Vagina (tissue), 2 donors: Measurements from ENCODE around the gene DGKI. TPM values are rescaled to one million over a fixed set of nuclear protein-coding genes. Genes with fewer than 3 reads are reported as not detected.

Experiments used
- DNase-seq, 2 donors: peaks; one replicate each; pipeline ENCODE4 v3.0.0-alpha.2; 2017; ENCODE audit errors: extremely low spot score in 2 of 2
- H3K27ac ChIP-seq: fragments of 200-600 bp; sonication (generic); one replicate; pipeline ENCODE4 v1.5.1; 2019
- H3K27me3 ChIP-seq: fragments of 200-600 bp; sonication (generic); one replicate; pipeline ENCODE4 v1.5.1; 2019
- H3K36me3 ChIP-seq, 2 donors: fragments of 200-600 bp; sonication (generic); one replicate each; pipeline ENCODE4 v1.5.1; 2017 to 2019
- H3K4me1 ChIP-seq: fragments of 200-600 bp; sonication (generic); one replicate; pipeline ENCODE4 v1.5.1; 2019
- H3K4me3 ChIP-seq, 2 donors: fragments of 200-600 bp; sonication (generic); 1 replicate in 1 of 2; 2 replicates in 1 of 2; pipeline ENCODE4 v1.5.1; 2016 to 2019
- H3K9me3 ChIP-seq: fragments of 200-600 bp; sonication (generic); one replicate; pipeline ENCODE4 v1.5.1; 2019
- POLR2A ChIP-seq, 2 donors: fragments of 450-650 bp; IDR thresholded peaks; one replicate each; pipeline ENCODE4 v1.6.1; 2017; ENCODE audit warnings: antibody characterized with exemption in 2 of 2, mild to moderate bottlenecking in 2 of 2, moderate library complexity in 2 of 2
- POLR2AphosphoS5 ChIP-seq, 2 donors: sonication (generic); formaldehyde crosslinking; IDR thresholded peaks; one replicate each; pipeline ENCODE4 v1.9.0; 2017; ENCODE audit warnings: antibody characterized with exemption in 2 of 2, mild to moderate bottlenecking in 2 of 2, low read depth in 1 of 2; ENCODE audit not compliant: insufficient read depth in 1 of 2
- intact Hi-C: fragments of 100-400 bp; cut with DNase I; formaldehyde crosslinking; loops from one replicate; pipeline ENCODE4 v1.15.1; 2023
- total RNA-seq: library from RNA; depleted of rRNA; stranded (reverse); fragments of >200 nt; gene quantifications from one replicate; pipeline ENCODE4 v1.2.3, GENCODE V29; 2016
- TF ChIP-seq, protein P1 (sequence below), 3 experiments: fragments of 450-650 bp in 2 of 3; fragments of 200-600 bp in 1 of 3; sonication (generic) in 1 of 3; IDR thresholded peaks; one replicate each; pipeline ENCODE4 v1.5.1; 2017 to 2019; ENCODE audit warnings: antibody characterized with exemption in 3 of 3, mild to moderate bottlenecking in 2 of 3, moderate library complexity in 2 of 3

Gene DGKI
- total RNA-seq, 1 donor from 2014 or later, result 1.2 TPM

DNA sequence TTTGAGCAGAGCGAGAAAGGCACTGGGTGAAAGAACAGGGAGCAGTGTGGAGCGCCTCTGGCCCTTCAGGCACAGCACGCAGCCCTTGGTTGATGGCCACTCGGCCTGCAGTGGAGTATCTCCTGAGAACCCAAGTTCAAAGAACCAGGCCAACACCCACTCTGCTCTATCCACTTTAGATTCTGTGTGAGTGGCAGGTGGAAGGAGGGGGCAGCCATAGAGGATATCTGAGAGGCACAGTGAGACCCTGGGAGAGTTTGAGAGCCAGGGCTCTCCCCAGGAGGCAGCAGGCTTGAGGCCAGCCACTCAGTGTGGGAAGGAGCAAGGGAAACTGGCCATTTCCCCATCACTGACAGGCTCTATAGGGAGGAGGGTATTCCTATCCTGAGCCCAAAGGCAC, 450.7 kb downstream of the DGKI start:
- Histone ChIP-seq H3K4me1 (no peaks in the 10 kb centered on the region), H3K27ac (no peak overlapping the region), H3K4me3 (no peak overlapping the region), H3K27me3 (no peaks in the 10 kb centered on the region), H3K9me3 (no peaks in the 10 kb centered on the region), H3K36me3 (no peaks in the 10 kb centered on the region)
- TF ChIP-seq POLR2A (IDR thresholded peaks at IDR 0.05) (no peak), POLR2AphosphoS5 (IDR thresholded peaks at IDR 0.05; ENCODE audit: insufficient read depth in 1 of 2, low read depth in 1 of 2) (no peak)
- TF ChIP-seq, protein P1, sequence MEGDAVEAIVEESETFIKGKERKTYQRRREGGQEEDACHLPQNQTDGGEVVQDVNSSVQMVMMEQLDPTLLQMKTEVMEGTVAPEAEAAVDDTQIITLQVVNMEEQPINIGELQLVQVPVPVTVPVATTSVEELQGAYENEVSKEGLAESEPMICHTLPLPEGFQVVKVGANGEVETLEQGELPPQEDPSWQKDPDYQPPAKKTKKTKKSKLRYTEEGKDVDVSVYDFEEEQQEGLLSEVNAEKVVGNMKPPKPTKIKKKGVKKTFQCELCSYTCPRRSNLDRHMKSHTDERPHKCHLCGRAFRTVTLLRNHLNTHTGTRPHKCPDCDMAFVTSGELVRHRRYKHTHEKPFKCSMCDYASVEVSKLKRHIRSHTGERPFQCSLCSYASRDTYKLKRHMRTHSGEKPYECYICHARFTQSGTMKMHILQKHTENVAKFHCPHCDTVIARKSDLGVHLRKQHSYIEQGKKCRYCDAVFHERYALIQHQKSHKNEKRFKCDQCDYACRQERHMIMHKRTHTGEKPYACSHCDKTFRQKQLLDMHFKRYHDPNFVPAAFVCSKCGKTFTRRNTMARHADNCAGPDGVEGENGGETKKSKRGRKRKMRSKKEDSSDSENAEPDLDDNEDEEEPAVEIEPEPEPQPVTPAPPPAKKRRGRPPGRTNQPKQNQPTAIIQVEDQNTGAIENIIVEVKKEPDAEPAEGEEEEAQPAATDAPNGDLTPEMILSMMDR (IDR thresholded peaks at IDR 0.05), result no peak
- intact Hi-C loops, result no loop called here
- DNase-seq, result no peak

DNA sequence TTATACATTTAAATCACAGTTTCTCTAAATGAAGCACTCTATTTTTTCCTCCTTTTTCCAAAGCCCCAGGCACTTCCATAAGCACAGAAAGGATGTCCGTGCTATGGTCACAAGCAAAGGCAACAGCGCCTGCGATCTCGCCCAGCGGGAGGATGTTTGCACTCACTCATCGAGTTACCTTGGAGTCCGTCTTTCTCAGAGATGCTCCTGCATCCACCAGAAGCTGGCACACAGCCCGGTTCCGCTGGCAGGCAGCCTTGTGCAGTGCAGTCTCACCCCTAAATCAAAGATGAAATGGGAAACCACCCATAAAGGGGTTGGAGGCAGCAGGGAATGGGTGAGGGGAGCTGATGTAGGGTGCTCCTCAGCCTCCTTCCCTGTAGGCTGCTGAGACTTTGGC, 451.4 kb downstream of the DGKI start:
- intact Hi-C loops, result no loop called here
- H3K36me3 ChIP-seq, result no peaks in the 10 kb centered on the region
- no peak for TF ChIP-seq POLR2AphosphoS5 (IDR thresholded peaks at IDR 0.05; ENCODE audit: insufficient read depth in 1 of 2, low read depth in 1 of 2)
- TF ChIP-seq POLR2A (IDR thresholded peaks at IDR 0.05), result no peak
- TF ChIP-seq, protein P1 (IDR thresholded peaks at IDR 0.05), result no peak

DNA sequence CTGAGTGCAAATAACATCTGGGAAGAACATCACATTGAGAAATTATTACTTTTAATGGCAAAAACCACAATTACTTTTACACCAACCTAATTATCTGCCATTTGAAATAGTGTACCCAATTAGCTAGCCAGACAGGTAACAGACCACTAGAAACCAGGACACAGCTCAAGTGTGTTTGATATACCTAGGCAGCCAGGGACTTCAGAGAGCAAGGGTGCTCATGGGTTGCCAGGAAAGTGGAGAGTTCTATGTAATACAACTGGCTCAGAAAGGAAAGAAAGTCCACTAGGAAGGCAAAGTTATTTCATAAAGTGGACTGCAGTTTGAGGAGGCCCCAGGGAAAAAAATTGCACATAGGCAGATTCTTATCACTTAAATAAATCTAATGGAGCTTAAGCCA, 453.2 kb downstream of the DGKI start:
- H3K9me3 ChIP-seq, result no peaks in the 10 kb centered on the region
- no peaks in the 10 kb centered on the region for H3K4me1 ChIP-seq
- no peaks in the 10 kb centered on the region for H3K27me3 ChIP-seq
- no peak overlapping the region for H3K4me3 ChIP-seq
- intact Hi-C loops, result no loop called here
- no peak for DNase-seq
- H3K36me3 ChIP-seq, result no peaks in the 10 kb centered on the region
- no peak overlapping the region for H3K27ac ChIP-seq
- TF ChIP-seq, protein P1 (IDR thresholded peaks at IDR 0.05), result no peak
- no peak for TF ChIP-seq POLR2A (IDR thresholded peaks at IDR 0.05)
- no peak for TF ChIP-seq POLR2AphosphoS5 (IDR thresholded peaks at IDR 0.05; ENCODE audit: insufficient read depth in 1 of 2, low read depth in 1 of 2)

More for the DNA sequence above, 451.4 kb downstream of the DGKI start:
- no peak overlapping the region for H3K27ac ChIP-seq
- no peaks in the 10 kb centered on the region for H3K9me3 ChIP-seq
- no peak for DNase-seq
- no peaks in the 10 kb centered on the region for H3K27me3 ChIP-seq
- H3K4me3 ChIP-seq, result no peak overlapping the region
- H3K4me1 ChIP-seq, result no peaks in the 10 kb centered on the region

DNA sequence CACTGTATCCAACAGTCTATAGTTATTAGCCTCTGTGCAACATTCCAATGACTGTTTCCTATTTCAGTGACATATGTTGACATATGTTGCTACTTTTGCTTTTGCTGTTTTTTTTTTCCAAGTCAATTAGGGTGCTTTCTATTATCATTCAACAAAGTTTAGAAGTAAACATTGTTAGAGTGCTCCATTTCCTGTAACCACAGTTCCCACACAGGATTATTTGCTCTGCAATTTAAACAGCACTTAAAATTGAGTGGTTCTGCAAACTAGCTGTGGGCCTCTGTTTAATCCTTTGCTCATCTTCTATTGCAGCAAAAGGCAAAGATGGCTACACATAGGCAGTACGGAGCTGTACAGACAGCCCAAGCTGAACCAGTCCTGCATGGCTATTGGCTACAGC, 456.7 kb downstream of the DGKI start:
- no peaks in the 10 kb centered on the region for H3K9me3 ChIP-seq
- H3K4me3 ChIP-seq, result no peak overlapping the region
- intact Hi-C loops, result no loop called here
- no peaks in the 10 kb centered on the region for H3K27me3 ChIP-seq
- DNase-seq, result no peak
- no peaks in the 10 kb centered on the region for H3K4me1 ChIP-seq
- no peaks in the 10 kb centered on the region for H3K36me3 ChIP-seq
- TF ChIP-seq POLR2AphosphoS5 (IDR thresholded peaks at IDR 0.05; ENCODE audit: insufficient read depth in 1 of 2, low read depth in 1 of 2), result no peak
- no peak overlapping the region for H3K27ac ChIP-seq

DNA sequence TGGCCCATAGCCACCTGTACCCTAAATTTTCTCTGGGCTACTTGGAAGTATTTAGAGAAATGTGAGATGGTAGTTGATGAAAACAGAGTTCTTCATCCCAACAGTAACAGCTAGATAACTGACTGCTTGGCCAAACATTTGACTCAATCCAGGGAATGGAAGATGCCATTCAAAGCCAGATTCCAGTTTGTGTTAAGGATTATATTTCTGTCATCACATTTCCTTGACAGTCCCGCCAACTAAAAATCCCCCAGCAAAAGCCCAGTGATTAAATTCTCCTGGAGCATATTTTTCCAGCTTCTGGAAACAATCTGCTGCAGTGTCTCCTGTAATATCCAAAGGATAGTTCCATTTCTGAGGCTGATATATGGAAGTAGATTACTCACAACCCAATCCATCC, 457.9 kb downstream of the DGKI start:
- TF ChIP-seq, protein P1 (IDR thresholded peaks at IDR 0.05), result no peak
- TF ChIP-seq POLR2AphosphoS5 (IDR thresholded peaks at IDR 0.05; ENCODE audit: insufficient read depth in 1 of 2, low read depth in 1 of 2), result no peak
- no peak for TF ChIP-seq POLR2A (IDR thresholded peaks at IDR 0.05)
- no peak for DNase-seq
- Histone ChIP-seq H3K36me3 (no peaks in the 10 kb centered on the region), H3K27me3 (no peaks in the 10 kb centered on the region), H3K9me3 (no peaks in the 10 kb centered on the region), H3K27ac (no peak overlapping the region), H3K4me3 (no peak overlapping the region), H3K4me1 (no peaks in the 10 kb centered on the region)
- intact Hi-C loops, result no loop called here

DNA sequence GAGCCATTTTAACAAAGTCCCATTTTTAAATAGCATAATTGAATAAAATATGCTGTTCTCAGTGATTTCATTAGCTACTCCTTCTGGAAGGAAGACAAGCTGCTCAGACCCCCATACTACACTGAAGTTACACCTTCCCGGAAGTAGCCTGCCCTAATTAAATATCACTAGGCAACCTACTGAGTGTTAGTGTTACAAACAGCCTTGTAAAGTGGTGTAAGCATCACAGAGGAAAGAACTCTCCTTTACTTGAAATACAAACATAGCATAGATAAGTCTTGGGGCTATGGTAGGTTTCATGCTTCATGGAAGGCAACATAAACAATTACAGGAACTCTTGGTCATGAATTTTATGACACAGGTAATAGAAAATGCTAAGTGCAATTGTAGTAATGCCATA, 459.8 kb downstream of the DGKI start:
- H3K4me1 ChIP-seq, result no peaks in the 10 kb centered on the region
- H3K27me3 ChIP-seq, result no peaks in the 10 kb centered on the region
- DNase-seq, result no peak
- H3K4me3 ChIP-seq, result no peak overlapping the region
- intact Hi-C loops, result no loop called here
- no peaks in the 10 kb centered on the region for H3K9me3 ChIP-seq
- no peak for TF ChIP-seq POLR2A (IDR thresholded peaks at IDR 0.05)
- TF ChIP-seq, protein P1 (IDR thresholded peaks at IDR 0.05), result no peak
- no peak for TF ChIP-seq POLR2AphosphoS5 (IDR thresholded peaks at IDR 0.05; ENCODE audit: insufficient read depth in 1 of 2, low read depth in 1 of 2)
- H3K36me3 ChIP-seq, result no peaks in the 10 kb centered on the region
- no peak overlapping the region for H3K27ac ChIP-seq
